Lung (tissue), 12 donors: ENCODE measurements around the gene STUB1. TPM values are rescaled to one million over a fixed set of nuclear protein-coding genes. Genes with fewer than 3 reads are reported as not detected.
A peak's percentile ranks its signal among the peaks of the same experiment; 100 is the strongest.

Experiments
- ATAC-seq: fragments of 200-7000 bp; cut with Tn5 transposase; one replicate; pipeline ENCODE4 v1.9.1; 2020; ENCODE audit warnings: moderate number of reproducible peaks; ENCODE audit not compliant: insufficient read depth, low FRiP score
- DNase-seq, 3 donors: peaks; one replicate each; pipeline ENCODE4 v3.0.0-alpha.2; 2013 to 2017
- H3K27ac ChIP-seq, 2 donors: one replicate each; pipeline ENCODE4 v1.5.1; 2013; ENCODE audit warnings: mild to moderate bottlenecking in 2 of 2, moderate library complexity in 2 of 2, control low read depth in 1 of 2, inconsistent platforms in 1 of 2, low read depth in 1 of 2, low read length in 1 of 2
- H3K27me3 ChIP-seq, 3 donors: one replicate each; pipeline ENCODE4 v1.5.1; 2013; ENCODE audit warnings: low read length in 2 of 3; ENCODE audit not compliant: control insufficient read depth in 3 of 3, insufficient read depth in 3 of 3
- H3K36me3 ChIP-seq, 4 donors: one replicate each; pipeline ENCODE4 v1.5.1; 2013; ENCODE audit warnings: low read length in 4 of 4, mild to moderate bottlenecking in 1 of 4, moderate library complexity in 1 of 4; ENCODE audit not compliant: control insufficient read depth in 4 of 4, insufficient read depth in 4 of 4
- H3K4me1 ChIP-seq, 5 donors: one replicate each; pipeline ENCODE4 v1.5.1; 2013; ENCODE audit warnings: low read length in 5 of 5, mild to moderate bottlenecking in 2 of 5, moderate library complexity in 1 of 5; ENCODE audit not compliant: control insufficient read depth in 5 of 5, insufficient read depth in 5 of 5
- H3K4me3 ChIP-seq: one replicate; pipeline ENCODE4 v1.5.1; 2013; ENCODE audit warnings: mild to moderate bottlenecking, control low read depth, moderate library complexity
- H3K9ac ChIP-seq, 2 donors: one replicate each; pipeline ENCODE4 v1.5.1; 2013; ENCODE audit warnings: low read length in 2 of 2, control low read depth in 1 of 2; ENCODE audit not compliant: insufficient read depth in 1 of 2
- H3K9me3 ChIP-seq, 4 donors: one replicate each; pipeline ENCODE4 v1.5.1; 2013; ENCODE audit warnings: low read length in 3 of 4, mild to moderate bottlenecking in 1 of 4, moderate library complexity in 1 of 4; ENCODE audit not compliant: control insufficient read depth in 4 of 4, insufficient read depth in 3 of 4
- WGBS, 2 donors: extraction: QIAGEN DNeasy Blood & Tissue Kit; methylation state at CpG; one replicate each; pipeline ENCODE4 v1.1.7; 2013; 5-methylcytosine and 5-hydroxymethylcytosine counted together
- polyA plus RNA-seq, 2 donors: library from polyadenylated mRNA; stranded (reverse); fragments of 200-250 nt; gene quantifications; one replicate each; pipeline ENCODE4 v1.2.1, GENCODE V29; 2013
- total RNA-seq, 2 donors: library from RNA; depleted of rRNA in 1 of 2; stranded (reverse); fragments of >200 nt in 1 of 2; gene quantifications; one replicate each; pipeline ENCODE4 v1.2.1, GENCODE V29; 2014 to 2021
- TF ChIP-seq, protein P1 (sequence below): IDR thresholded peaks from 2 replicates; pipeline ENCODE4 v1.5.1; 2012; ENCODE audit warnings: mild to moderate bottlenecking; ENCODE audit errors: control extremely low read depth, extremely low read depth
- donor health status: control.
- donor health status: control.
- donor health status: Bipolar disorder and iron deficiency.
- donor health status: healthy.
- donor health status: DM: yes; HTN: yes; CAD: no.

The STUB1 gene
- total and polyA plus RNA-seq, 4 donors, result 58.8 to 131 (median 122) TPM

DNA sequence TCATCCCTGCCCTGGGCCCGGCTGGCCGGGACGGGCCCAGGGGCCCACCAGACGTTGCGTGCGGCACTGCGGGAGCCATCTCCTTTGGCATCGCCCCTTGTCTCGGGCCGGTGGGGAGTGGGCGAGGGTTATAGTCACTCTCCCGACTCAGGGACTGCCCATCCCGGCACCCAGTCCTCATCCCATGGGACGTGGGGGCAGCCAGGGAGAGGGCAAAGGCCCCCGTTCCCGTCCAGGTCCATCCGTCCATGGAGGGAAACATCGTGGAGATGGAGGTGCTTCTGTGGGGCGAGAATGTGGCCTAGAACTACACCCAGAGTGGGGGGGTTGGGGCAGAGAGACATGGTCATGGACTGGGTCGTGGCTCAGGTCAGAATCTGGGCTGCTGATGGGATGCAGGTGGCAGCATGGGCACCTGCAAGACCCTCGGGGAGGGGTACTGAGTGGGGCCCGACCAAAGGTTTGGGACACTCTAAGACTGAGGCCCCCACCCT, 33.5 kb upstream of the STUB1 start:
- WGBS, 2 donors, result 87 to 91% methylated on average over 22 of the region's 22 CpGs
- Histone ChIP-seq H3K36me3 (peaks cover 0 to 4% (median under 1%) of the 10 kb centered on the region in 4 donors), H3K27ac (peak overlapping the region in 1 of 2 donors; percentile 50), H3K27me3 (peaks cover 0 to 3% (median 0%) of the 10 kb centered on the region in 3 donors), H3K4me1 (peaks cover 0 to 31% (median 8%) of the 10 kb centered on the region in 5 donors), H3K9ac (no peak overlapping the region), H3K9me3 (no peaks in the 10 kb centered on the region), H3K4me3 (no peak overlapping the region)
- TF ChIP-seq, protein P1, sequence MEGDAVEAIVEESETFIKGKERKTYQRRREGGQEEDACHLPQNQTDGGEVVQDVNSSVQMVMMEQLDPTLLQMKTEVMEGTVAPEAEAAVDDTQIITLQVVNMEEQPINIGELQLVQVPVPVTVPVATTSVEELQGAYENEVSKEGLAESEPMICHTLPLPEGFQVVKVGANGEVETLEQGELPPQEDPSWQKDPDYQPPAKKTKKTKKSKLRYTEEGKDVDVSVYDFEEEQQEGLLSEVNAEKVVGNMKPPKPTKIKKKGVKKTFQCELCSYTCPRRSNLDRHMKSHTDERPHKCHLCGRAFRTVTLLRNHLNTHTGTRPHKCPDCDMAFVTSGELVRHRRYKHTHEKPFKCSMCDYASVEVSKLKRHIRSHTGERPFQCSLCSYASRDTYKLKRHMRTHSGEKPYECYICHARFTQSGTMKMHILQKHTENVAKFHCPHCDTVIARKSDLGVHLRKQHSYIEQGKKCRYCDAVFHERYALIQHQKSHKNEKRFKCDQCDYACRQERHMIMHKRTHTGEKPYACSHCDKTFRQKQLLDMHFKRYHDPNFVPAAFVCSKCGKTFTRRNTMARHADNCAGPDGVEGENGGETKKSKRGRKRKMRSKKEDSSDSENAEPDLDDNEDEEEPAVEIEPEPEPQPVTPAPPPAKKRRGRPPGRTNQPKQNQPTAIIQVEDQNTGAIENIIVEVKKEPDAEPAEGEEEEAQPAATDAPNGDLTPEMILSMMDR, result no peak
- ATAC-seq, result no peak
- no peak for DNase-seq

DNA sequence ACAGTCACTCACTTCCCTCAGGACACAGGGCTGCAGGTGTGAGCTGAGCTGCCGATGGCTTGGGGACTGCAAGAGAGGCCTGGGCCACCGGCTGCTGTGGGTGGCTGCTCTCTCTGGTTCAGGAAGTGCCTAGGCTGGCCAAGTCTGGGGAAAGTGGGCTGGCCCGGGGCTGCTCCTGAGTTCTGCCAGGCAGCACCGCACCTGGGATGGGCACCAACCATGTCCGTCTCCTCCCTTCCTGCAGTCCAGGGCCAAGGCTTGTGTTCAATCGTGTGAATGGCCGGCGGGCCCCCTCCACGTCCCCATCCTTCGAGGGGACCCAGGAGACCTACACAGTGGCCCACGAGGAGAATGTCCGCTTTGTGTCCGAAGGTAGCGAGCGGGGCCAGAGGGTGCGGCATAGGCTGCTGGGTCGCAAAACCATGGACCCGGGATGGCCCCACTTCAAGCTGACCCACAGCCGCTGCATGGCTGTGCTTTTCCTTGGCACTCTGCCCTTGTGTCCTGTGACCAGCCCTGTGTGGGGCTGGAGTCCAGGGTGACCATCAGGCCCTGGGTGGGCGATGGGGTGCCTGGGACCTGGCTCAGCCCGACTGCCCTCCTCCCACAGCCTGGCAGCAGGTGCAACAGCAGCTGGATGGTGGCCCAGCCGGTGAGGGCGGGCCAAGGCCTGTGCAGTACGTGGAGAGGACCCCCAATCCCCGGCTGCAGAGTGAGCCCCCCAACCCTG, 32.9 kb upstream of the STUB1 start:
- Histone ChIP-seq H3K27me3 (peaks cover 0 to 3% (median 0%) of the 10 kb centered on the region in 3 donors), H3K36me3 (peaks cover 0 to 7% (median under 1%) of the 10 kb centered on the region in 4 donors), H3K9me3 (no peaks in the 10 kb centered on the region), H3K27ac (peak overlapping the region in 1 of 2 donors; percentile 20), H3K4me1 (peaks cover 0 to 30% (median 8%) of the 10 kb centered on the region in 5 donors), H3K9ac (no peak overlapping the region), H3K4me3 (no peak overlapping the region)
- 85 to 86% methylated on average over 25 of the region's 25 CpGs for WGBS, 2 donors
- no peak for ATAC-seq
- TF ChIP-seq, protein P1, result no peak
- no peak for DNase-seq

DNA sequence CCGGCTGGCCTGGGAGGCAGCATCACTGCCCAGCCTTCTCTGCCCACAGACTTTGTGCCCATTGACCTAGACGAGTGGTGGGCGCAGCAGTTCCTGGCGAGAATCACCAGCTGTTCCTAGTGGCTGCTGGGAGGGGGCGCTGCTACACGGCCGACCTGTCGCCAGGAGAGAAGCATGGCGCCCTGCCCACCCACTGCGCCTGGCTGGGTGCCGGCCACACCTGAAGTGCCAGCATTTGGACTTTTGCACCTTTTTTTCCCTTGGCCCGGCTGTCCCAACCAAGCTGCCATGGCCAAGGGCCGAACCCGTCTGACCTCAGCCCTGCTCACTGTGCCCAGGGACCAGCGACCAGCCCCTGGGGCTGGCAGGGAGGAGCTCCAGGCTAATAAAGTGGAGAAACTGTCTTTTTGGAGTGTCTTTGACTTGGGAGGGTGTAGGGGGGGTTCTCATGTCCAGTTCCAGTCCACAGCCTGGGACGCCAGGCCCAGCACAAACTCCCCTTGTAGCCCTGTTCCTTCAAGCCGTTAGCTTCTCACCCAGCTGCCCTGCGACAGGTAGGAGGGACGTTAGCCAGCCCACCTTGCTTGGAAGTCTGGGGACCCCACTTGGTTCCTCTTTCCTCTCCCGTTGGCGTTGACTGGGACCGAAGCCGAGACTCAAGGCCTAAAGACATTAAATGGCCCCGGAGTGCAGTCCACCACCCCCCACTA, 32.0 kb upstream of the STUB1 start:
- peaks cover 0 to 21% (median 8%) of the 10 kb centered on the region in 5 donors for H3K4me1 ChIP-seq
- H3K9me3 ChIP-seq, result no peaks in the 10 kb centered on the region
- ATAC-seq (no peak), DNase-seq (no peak)
- peak overlapping the region; percentile 83 to 94 for H3K27ac ChIP-seq
- H3K9ac ChIP-seq, result peak overlapping the region; percentile 73 to 78
- peaks cover 0 to 7% (median under 1%) of the 10 kb centered on the region in 4 donors for H3K36me3 ChIP-seq
- peak overlapping the region; percentile 72 for H3K4me3 ChIP-seq
- peaks cover 0 to 1% (median 0%) of the 10 kb centered on the region in 3 donors for H3K27me3 ChIP-seq
- TF ChIP-seq, protein P1, result no peak
- WGBS, 2 donors, result 27 to 32% methylated on average over 24 of the region's 24 CpGs
